Trophoblast cell (in vitro differentiated cells and primary cell): ENCODE data around the gene LAMB1.

Experiments
- DNase-seq, 2 donors: peaks; one replicate each; pipeline ENCODE4 v3.0.0-alpha.2; 2016
- H2AFZ ChIP-seq: 2 replicates; pipeline ENCODE4 v1.6.1; 2013; ENCODE audit warnings: low read length, moderate library complexity, mild to moderate bottlenecking; ENCODE audit not compliant: insufficient read depth, poor library complexity
- H2AK5ac ChIP-seq: 2 replicates; pipeline ENCODE4 v1.6.1; 2013; ENCODE audit warnings: mild to moderate bottlenecking, low read length
- H2BK120ac ChIP-seq: 2 replicates; pipeline ENCODE4 v1.6.1; 2013; ENCODE audit warnings: low read length, mild to moderate bottlenecking, moderate library complexity; ENCODE audit not compliant: insufficient read depth, poor library complexity
- H2BK12ac ChIP-seq: 2 replicates; pipeline ENCODE4 v1.6.1; 2013; ENCODE audit warnings: mild to moderate bottlenecking, low read length, moderate library complexity
- H2BK5ac ChIP-seq: 2 replicates; pipeline ENCODE4 v1.6.1; 2013; ENCODE audit warnings: low read length, low read depth, moderate library complexity, mild to moderate bottlenecking; ENCODE audit not compliant: poor library complexity
- H3K14ac ChIP-seq: 2 replicates; pipeline ENCODE4 v1.6.1; 2013; ENCODE audit warnings: mild to moderate bottlenecking, low read length
- H3K18ac ChIP-seq: 2 replicates; pipeline ENCODE4 v1.6.1; 2013; ENCODE audit warnings: mild to moderate bottlenecking, low read length
- H3K23ac ChIP-seq: 2 replicates; pipeline ENCODE4 v1.6.1; 2013; ENCODE audit warnings: low read length
- H3K27ac ChIP-seq: 2 replicates; pipeline ENCODE4 v1.5.1; 2013; ENCODE audit warnings: low read depth, mild to moderate bottlenecking, inconsistent platforms, low read length, moderate library complexity
- H3K27me3 ChIP-seq: 2 replicates; pipeline ENCODE4 v1.6.1; 2013; ENCODE audit warnings: inconsistent platforms, mild to moderate bottlenecking, low read length, moderate library complexity; ENCODE audit not compliant: insufficient read depth
- H3K36me3 ChIP-seq, 2 experiments: 1 replicate in 1 of 2; 2 replicates in 1 of 2; pipeline ENCODE4 v1.6.1; 2013; ENCODE audit warnings: low read length in 2 of 2, mild to moderate bottlenecking in 2 of 2, moderate library complexity in 1 of 2; ENCODE audit not compliant: insufficient read depth in 2 of 2, control insufficient read depth in 1 of 2
- H3K4ac ChIP-seq: 2 replicates; pipeline ENCODE4 v1.6.1; 2013; ENCODE audit warnings: low read depth, mild to moderate bottlenecking, low read length, moderate library complexity
- H3K4me1 ChIP-seq, 2 experiments: 1 replicate in 1 of 2; 2 replicates in 1 of 2; pipeline ENCODE4 v1.6.1; 2013; ENCODE audit warnings: low read length in 2 of 2, mild to moderate bottlenecking in 2 of 2, moderate library complexity in 1 of 2; ENCODE audit not compliant: insufficient read depth in 2 of 2, control insufficient read depth in 1 of 2
- H3K4me2 ChIP-seq: 2 replicates; pipeline ENCODE4 v1.6.1; 2013; ENCODE audit warnings: inconsistent platforms, mild to moderate bottlenecking, low read length, moderate library complexity
- H3K4me3 ChIP-seq: 2 replicates; pipeline ENCODE4 v1.5.1; 2013; ENCODE audit warnings: mild to moderate bottlenecking, low read depth, low read length, inconsistent platforms
- H3K79me1 ChIP-seq: one replicate; pipeline ENCODE4 v1.6.1; 2013; ENCODE audit warnings: low read length
- H3K79me2 ChIP-seq: 2 replicates; pipeline ENCODE4 v1.6.1; 2013; ENCODE audit warnings: low read length, mild to moderate bottlenecking; ENCODE audit not compliant: control insufficient read depth, insufficient read depth, poor library complexity
- H3K9ac ChIP-seq: 2 replicates; pipeline ENCODE4 v1.6.1; 2013; ENCODE audit warnings: mild to moderate bottlenecking, low read length
- H3K9me3 ChIP-seq: 2 replicates; pipeline ENCODE4 v1.6.1; 2013; ENCODE audit warnings: low read depth, mild to moderate bottlenecking, control low read depth, inconsistent platforms, low read length; ENCODE audit not compliant: insufficient read depth
- H4K12ac ChIP-seq: 2 replicates; pipeline ENCODE4 v1.6.1; 2013; ENCODE audit warnings: low read depth, mild to moderate bottlenecking, low read length, moderate library complexity
- H4K8ac ChIP-seq: 2 replicates; pipeline ENCODE4 v1.6.1; 2013; ENCODE audit warnings: low read depth, mild to moderate bottlenecking, low read length, moderate library complexity
- H4K91ac ChIP-seq: one replicate; pipeline ENCODE4 v1.6.1; 2013; ENCODE audit warnings: low read depth, mild to moderate bottlenecking, low read length, moderate library complexity
- whole genome bisulfite sequencing: extraction: QIAGEN DNeasy Blood & Tissue Kit; methylation state at CpG from one replicate; pipeline ENCODE4 v1.1.7; 2013; ENCODE audit warnings: missing lambda C conversion rate; ENCODE audit not compliant: insufficient read length, insufficient coverage; ENCODE audit errors: extremely low coverage; 5-methylcytosine and 5-hydroxymethylcytosine counted together

LAMB1 gene

GRCh38 chr7:107953265-107953923, 49.6 kb downstream of the LAMB1 start:
- no peak overlapping the region for H3K4me2 ChIP-seq
- no peak overlapping the region for H2AK5ac ChIP-seq
- no peak overlapping the region for H4K12ac ChIP-seq
- no peaks in the 10 kb centered on the region for H3K9me3 ChIP-seq
- WGBS: no CpG with 5 or more reads among the region's 10 CpGs
- peak overlapping the region; percentile 67 for H2BK5ac ChIP-seq
- H4K8ac ChIP-seq: no peak overlapping the region
- H3K79me1 ChIP-seq: peaks cover 30% of the 10 kb centered on the region
- no peak overlapping the region for H2AFZ ChIP-seq
- no peak overlapping the region for H3K4me3 ChIP-seq
- peak overlapping the region; percentile 40 for H3K27ac ChIP-seq
- H3K9ac ChIP-seq: no peak overlapping the region
- peak overlapping the region; percentile 7 for H4K91ac ChIP-seq
- H3K4me1 ChIP-seq: peaks cover 16 to 27% of the 10 kb centered on the region in 2 experiments
- no peak overlapping the region for H3K14ac ChIP-seq
- peak overlapping the region; percentile 46 for H2BK12ac ChIP-seq
- H3K4ac ChIP-seq: no peak overlapping the region
- H3K18ac ChIP-seq: peak overlapping the region; percentile 41
- peaks cover 2% of the 10 kb centered on the region for H3K79me2 ChIP-seq
- H2BK120ac ChIP-seq: peak overlapping the region; percentile 61
- DNase-seq: no peak
- no peak overlapping the region for H3K23ac ChIP-seq
- H3K36me3 ChIP-seq: peaks cover 39 to 52% of the 10 kb centered on the region in 2 experiments
- no peaks in the 10 kb centered on the region for H3K27me3 ChIP-seq

DNA sequence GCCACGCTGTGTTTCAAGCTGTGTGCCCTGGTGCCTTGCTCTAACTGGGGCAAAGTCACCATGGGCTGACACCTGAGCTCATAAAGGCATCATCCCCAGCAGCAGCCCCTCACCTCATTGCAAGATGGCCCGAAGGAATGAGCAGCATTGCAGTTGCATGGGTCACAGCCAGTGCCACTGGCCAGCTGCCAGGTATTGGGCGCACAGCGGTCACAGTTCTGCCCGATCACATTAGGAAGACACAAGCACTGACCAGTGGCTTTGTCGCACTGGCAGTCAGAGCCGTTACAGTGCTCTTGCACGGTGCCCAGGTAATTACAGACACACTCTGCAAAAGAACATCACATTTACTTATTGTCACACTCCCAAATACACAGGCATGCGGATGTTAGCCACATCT, 51.1 kb downstream of the LAMB1 start:
- H3K36me3 ChIP-seq: peaks cover 40 to 52% of the 10 kb centered on the region in 2 experiments
- no CpG with 5 or more reads among the region's 9 CpGs for WGBS
- H3K14ac ChIP-seq: peak overlapping the region; percentile 23
- peak overlapping the region; percentile 7 for H2BK5ac ChIP-seq
- H2AFZ ChIP-seq: no peak overlapping the region
- H2BK12ac ChIP-seq: peak overlapping the region; percentile 4
- H4K8ac ChIP-seq: peak overlapping the region; percentile 66
- peak; percentile 64 to 75 for DNase-seq
- no peak overlapping the region for H3K4me3 ChIP-seq
- H4K91ac ChIP-seq: peak overlapping the region; percentile 28
- H2AK5ac ChIP-seq: peak overlapping the region; percentile 5
- H4K12ac ChIP-seq: no peak overlapping the region
- H3K79me1 ChIP-seq: peaks cover 41% of the 10 kb centered on the region
- peak overlapping the region; percentile 1 for H2BK120ac ChIP-seq
- H3K27me3 ChIP-seq: no peaks in the 10 kb centered on the region
- H3K27ac ChIP-seq: peak overlapping the region; percentile 40
- peak overlapping the region; percentile 23 for H3K18ac ChIP-seq
- peaks cover 26 to 39% of the 10 kb centered on the region in 2 experiments for H3K4me1 ChIP-seq
- H3K4me2 ChIP-seq: no peak overlapping the region
- no peak overlapping the region for H3K23ac ChIP-seq
- no peak overlapping the region for H3K9ac ChIP-seq
- H3K4ac ChIP-seq: peak overlapping the region; percentile 1
- no peaks in the 10 kb centered on the region for H3K9me3 ChIP-seq
- peaks cover 5% of the 10 kb centered on the region for H3K79me2 ChIP-seq

DNA sequence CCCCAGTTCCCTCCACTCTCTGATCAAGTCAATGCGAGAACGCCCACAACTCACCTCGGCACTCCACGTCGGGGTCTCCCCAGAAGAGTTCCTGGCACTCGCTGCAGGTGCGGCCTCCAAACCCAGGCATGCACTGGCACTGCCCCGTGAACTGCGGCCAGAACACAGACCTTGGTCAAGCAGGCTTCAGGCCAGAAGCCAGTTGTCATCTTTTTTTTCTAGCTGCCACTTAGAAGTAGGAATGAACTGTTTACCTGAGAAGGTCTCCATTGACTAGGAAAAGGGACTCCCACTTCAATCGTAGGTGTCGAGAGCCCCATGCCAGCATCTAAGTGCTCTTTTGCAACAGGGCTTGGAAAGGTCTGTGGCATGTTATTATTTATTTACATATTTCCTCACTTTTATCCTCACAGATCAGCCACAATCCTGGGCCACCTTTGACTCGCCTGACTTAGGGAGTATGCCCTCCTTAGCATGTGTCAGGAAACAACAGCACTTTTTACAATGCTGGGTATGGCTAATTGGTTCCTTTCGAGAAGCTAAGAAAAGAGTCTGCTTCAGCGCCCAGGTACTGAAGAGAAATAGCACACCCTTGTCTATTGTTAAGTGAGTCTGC, 51.7 kb downstream of the LAMB1 start:
- H3K9me3 ChIP-seq: no peaks in the 10 kb centered on the region
- H3K36me3 ChIP-seq: peaks cover 38 to 53% of the 10 kb centered on the region in 2 experiments
- peak overlapping the region; percentile 40 for H3K27ac ChIP-seq
- no peak overlapping the region for H3K9ac ChIP-seq
- no peaks in the 10 kb centered on the region for H3K27me3 ChIP-seq
- H3K4me1 ChIP-seq: peaks cover 29 to 41% of the 10 kb centered on the region in 2 experiments
- peak overlapping the region; percentile 9 for H2BK12ac ChIP-seq
- peak overlapping the region; percentile 28 for H4K91ac ChIP-seq
- H2BK5ac ChIP-seq: peak overlapping the region; percentile 7
- H2BK120ac ChIP-seq: peak overlapping the region; percentile 10
- H3K4me3 ChIP-seq: no peak overlapping the region
- peak overlapping the region; percentile 55 for H3K18ac ChIP-seq
- no peak overlapping the region for H2AFZ ChIP-seq
- peak overlapping the region; percentile 5 for H3K14ac ChIP-seq
- no peak overlapping the region for H3K4me2 ChIP-seq
- H4K12ac ChIP-seq: no peak overlapping the region
- peak overlapping the region; percentile 5 for H3K4ac ChIP-seq
- peaks cover 43% of the 10 kb centered on the region for H3K79me1 ChIP-seq
- peak in 1 of 2 donors; percentile 48 for DNase-seq
- WGBS: no CpG with 5 or more reads among the region's 14 CpGs
- peaks cover 5% of the 10 kb centered on the region for H3K79me2 ChIP-seq
- no peak overlapping the region for H3K23ac ChIP-seq
- H2AK5ac ChIP-seq: peak overlapping the region; percentile 40
- H4K8ac ChIP-seq: peak overlapping the region; percentile 52

GRCh38 chr7:107949443-107949935, 53.5 kb downstream of the LAMB1 start:
- Histone ChIP-seq H3K9me3 (no peaks in the 10 kb centered on the region), H2AK5ac (no peak overlapping the region), H2BK120ac (peak overlapping the region; percentile 79), H2AFZ (no peak overlapping the region), H4K8ac (no peak overlapping the region), H4K12ac (no peak overlapping the region), H3K4me2 (no peak overlapping the region), H3K79me2 (peaks cover 5% of the 10 kb centered on the region), H3K18ac (no peak overlapping the region), H3K4me3 (no peak overlapping the region), H3K9ac (no peak overlapping the region), H3K23ac (no peak overlapping the region), H3K27me3 (no peaks in the 10 kb centered on the region), H3K27ac (peak overlapping the region; percentile 99), H3K36me3 (peaks cover 35 to 57% of the 10 kb centered on the region in 2 experiments), H3K4ac (no peak overlapping the region), H4K91ac (no peak overlapping the region), H2BK12ac (no peak overlapping the region), H3K79me1 (peaks cover 46% of the 10 kb centered on the region), H3K14ac (no peak overlapping the region), H3K4me1 (peaks cover 33 to 41% of the 10 kb centered on the region in 2 experiments), H2BK5ac (peak overlapping the region; percentile 68)
- DNase-seq: no peak
- WGBS: no CpG with 5 or more reads among the region's 1 CpG
